ENCODE data around the gene KCNMA1. TPM values are rescaled to one million over a fixed set of nuclear protein-coding genes. Genes with fewer than 3 reads are reported as not detected.

The KCNMA1 gene
- total and polyA plus RNA-seq, 9 of the 15 experiments (the other 6 are each of a cell fraction or from before 2014, with no cell fraction given), result 0.01 to 0.95 (median 0.15) TPM; not detected in 4

- Histone ChIP-seq H3K79me2 (ENCODE audit: control insufficient read depth, insufficient read depth, low read length) (no peaks in the 10 kb centered on the region), H3K4me1 (replicated peaks in 1 of 2; ENCODE audit: control insufficient read depth in 2 of 2, insufficient read depth in 2 of 2, low read length in 2 of 2) (no peaks in the 10 kb centered on the region), H3K27me3 (ENCODE audit: control insufficient read depth in 2 of 2, insufficient read depth in 2 of 2, low read length in 2 of 2) (peaks cover 0 to 9% of the 10 kb centered on the region in 2 experiments; a peak in 2 of 5 replicates), H3K4me3 (no peak overlapping the region), H2AFZ (ENCODE audit: low read depth, low read length) (no peak overlapping the region), H3K9me3 (replicated peaks; ENCODE audit: control insufficient read depth, insufficient read depth, low read depth, low read length) (no peaks in the 10 kb centered on the region), H3K9ac (ENCODE audit: insufficient read depth in 1 of 2, low read depth in 2 of 2, low read length in 2 of 2) (no peak overlapping the region), H3K27ac (ENCODE audit: extremely low read depth, low read depth, low read length) (no peak overlapping the region), H4K20me1 (replicated peaks; ENCODE audit: control insufficient read depth, insufficient read depth, low read length) (no peaks in the 10 kb centered on the region), H3K9me1 (ENCODE audit: control insufficient read depth, insufficient read depth, low read length) (no peaks in the 10 kb centered on the region), H3K4me2 (ENCODE audit: insufficient read depth, low read length) (no peak overlapping the region), H3K36me3 (ENCODE audit: control insufficient read depth, insufficient read depth, low read length) (no peaks in the 10 kb centered on the region)
- WGBS (ENCODE audit: insufficient coverage, low coverage, missing lambda C conversion rate), result 1% methylated on average over 7 of the region's 7 CpGs
- ATAC-seq, result no peak
- TF ChIP-seq SMARCA5 (IDR thresholded peaks at IDR 0.05) (no peak), ZHX1 (conservative IDR thresholded peaks at IDR 0.05; ENCODE audit: low read length) (no peak)
- in situ Hi-C loops (cut with MboI) (no loop called here), intact Hi-C loops (cut with micrococcal nuclease) (no loop called here)
- POLR2A ChIA-PET, result no interaction called here
- no peak for DNase-seq (ENCODE audit: extremely low read depth in 1 of 4, low spot score in 3 of 4)
- FAIRE-seq, result no peak
- no TSS peak for BruUV-seq (replicated peaks)
- CTCF ChIA-PET (ENCODE audit: low intra/inter-chr PET ratio), result no interaction called here
Measured at GRCh38 chr10:77081481-77081891, 556.1 kb downstream of the KCNMA1 start.
